ENCODE data around the gene ACOD1.
"Not testable (repeated sequence)": the region's sequence is repeated elsewhere in the genome, so short reads cannot be mapped to it uniquely, and the experiment has no call there.

Gene ACOD1

DNA sequence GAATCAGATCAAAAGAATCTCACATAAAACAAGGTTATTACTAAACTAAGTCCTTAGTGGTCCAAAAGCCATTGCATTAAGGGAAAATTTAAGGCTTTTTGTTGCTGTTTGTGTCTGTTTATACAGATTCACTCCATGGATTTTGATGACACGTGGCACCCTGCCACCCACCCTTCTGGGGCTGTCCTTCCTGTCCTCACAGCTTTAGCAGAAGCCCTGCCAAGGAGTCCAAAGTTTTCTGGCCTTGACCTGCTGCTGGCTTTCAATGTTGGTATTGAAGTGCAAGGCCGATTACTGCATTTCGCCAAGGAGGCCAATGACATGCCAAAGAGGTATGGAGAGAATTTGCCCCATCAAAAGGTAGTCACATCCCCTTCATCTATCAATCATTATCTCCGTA, 6.9 kb downstream of the ACOD1 start:
- DNase-seq = no peak

- no peak for DNase-seq
Measured at GRCh38 chr13:76955661-76956060, 7.3 kb downstream of the ACOD1 start.

- DNase-seq = no peak
Measured at GRCh38 chr13:76958841-76959432, 10.6 kb downstream of the ACOD1 start.

- not testable (repeated sequence) for DNase-seq
Measured at GRCh38 chr13:76959734-76960133, 11.4 kb downstream of the ACOD1 start.

DNA sequence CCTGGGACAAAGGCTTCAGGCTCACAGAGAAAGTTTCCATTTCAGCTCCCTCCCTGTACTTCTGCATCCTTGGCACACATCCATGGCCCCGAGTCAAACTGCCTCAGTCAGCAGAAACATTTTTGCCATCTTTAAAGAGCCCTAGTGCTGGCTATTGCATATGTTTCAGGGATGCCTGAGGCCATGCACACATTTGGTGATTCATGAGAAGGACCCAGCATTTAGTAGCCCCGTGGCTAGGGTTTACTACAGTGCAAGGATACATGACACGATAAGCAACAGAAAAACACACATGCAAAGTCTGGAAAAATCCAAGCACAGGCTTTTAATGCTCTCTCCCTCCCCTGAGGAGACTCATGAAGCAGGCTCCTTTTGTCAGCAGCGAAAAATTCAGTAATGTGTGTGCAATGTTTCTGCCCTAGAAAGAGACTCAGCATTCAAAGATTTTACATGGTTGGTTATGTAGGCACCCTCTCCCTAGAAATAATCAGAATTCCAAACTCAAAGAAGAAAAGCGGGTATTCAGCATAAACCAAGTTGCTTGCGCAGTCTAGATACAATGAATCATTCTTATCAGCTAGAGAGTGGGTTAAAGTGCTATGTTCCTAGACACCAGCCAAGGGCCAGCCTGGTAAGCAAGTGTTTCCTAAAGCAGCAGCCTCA, 17.6 kb downstream of the ACOD1 start:
- no peak for DNase-seq

- DNase-seq = no peak
Measured at GRCh38 chr13:76967031-76967430, 18.7 kb downstream of the ACOD1 start.

- no peak for DNase-seq
Measured at GRCh38 chr13:76968041-76968440, 19.7 kb downstream of the ACOD1 start.

DNA sequence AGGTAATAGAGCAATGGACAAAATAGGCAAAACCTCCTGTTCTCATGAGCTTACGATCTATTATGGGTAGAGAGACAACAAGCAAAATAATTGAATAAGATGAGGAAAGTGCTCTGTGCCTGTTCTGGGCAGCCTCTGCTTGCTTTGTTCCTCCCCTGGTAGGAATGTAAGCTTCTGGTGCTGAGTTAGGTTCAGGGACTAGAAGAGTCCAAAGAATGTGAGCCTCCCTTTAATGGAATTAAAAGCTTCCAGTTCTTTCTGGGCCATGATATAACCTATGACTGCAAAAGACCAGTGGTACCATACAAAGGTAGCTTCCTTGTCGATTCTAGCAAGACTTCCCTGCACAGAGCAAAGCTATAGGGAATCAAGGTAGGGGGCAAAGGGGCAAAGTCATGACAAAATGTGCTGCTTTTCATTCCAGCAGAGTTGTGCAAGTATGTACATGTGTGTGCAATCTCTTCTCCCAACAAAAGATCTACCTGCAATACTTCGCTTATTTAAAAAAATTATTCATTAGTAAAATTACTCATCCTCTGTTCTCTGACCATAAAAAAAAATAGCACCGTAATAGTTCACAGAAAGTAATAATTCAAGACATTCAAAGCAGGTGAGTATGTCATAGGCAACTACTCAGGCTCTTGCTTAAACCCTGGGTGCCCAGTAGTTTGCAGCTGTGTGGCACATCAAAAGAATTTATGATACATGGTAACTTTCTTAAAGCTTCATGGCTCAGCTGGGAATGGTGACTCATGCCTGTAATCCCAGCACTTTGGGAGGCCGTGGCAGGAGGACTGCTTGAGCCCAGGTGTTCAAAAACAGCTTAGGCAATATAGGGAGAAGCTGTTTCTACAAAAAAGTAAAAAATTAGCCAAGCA, 21.4 kb downstream of the ACOD1 start:
- DNase-seq = no peak

- no peak for DNase-seq
Measured at GRCh38 chr13:76971215-76971614, 22.9 kb downstream of the ACOD1 start.

DNA sequence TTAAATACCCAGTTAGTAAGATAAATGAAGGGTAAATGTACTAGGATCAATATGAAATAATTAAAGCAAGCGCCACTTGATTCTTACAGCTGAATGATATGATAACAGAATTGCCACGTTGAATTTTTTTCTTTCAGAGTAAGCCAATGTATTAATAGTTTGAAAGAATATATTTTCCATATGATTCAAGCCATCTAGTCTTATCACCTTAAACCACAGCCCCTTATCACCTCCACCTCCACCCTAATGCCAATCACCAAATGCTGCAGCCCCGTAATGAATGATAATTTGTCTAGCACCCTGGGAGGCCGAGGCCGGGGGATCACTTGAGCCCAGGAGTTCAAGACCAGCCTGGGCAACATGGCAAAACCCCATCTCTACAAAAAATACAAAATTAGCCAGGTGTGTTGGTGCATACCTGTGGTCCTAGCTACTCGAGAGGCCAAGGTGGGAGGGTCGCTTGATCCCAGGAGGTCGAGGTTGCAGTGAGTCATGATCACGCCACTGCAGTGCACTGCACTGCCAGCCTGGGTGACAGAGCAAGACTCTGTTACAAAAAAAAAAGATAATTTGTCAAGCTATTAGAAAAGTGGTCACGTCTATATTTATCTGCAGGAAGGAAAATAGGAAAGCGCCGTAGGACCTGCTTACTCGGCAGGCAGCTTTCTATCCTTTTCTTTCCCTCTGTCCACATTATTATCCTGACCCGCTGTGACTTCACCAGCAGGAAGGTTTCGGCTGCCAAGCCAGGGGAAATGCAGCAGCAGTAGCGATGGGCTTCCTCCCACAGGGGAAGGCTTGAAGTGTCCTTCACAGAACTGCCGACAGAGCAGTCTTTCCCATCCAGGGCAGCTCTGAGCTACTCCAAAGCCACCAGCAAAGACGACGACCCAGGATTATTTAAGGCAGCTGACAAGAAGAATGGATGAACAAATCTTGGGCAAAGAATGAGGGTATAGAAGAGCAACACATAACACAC, 23.8 kb downstream of the ACOD1 start:
- DNase-seq = no peak

DNA sequence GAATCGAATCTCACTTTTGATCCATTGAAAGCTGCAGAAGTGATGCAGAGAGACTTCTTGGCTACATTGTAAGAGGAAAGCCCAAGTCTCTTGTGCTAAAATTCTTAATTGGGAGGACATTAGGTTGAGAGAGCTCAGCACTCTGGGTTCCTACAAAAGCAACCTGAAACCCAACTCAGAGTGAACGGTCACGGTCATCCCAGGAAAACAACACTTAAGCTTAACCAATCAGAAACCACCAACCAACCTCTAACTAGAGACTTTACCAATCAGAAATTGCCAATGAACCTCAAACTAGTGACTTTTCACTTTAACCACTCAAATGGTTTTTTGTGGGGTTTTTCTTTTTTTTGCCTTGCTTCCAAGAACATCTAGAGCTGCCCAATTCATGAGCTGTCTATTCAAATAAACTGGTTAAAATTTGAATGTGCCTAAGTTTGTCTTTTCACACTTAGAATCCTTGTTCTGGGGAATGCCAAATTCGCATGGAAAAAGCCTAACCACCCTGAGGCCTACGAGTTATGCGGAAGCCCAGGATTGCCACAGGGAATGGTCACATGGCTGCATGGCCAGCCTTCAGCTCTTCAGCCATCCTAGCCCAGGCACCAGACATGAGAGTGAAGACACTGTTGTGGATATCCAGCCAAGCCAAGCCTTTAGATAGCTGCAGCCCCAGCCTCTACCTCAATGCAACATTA, 25.8 kb downstream of the ACOD1 start:
- DNase-seq = no peak

GRCh38 chr13:76974618-76974975, 26.3 kb downstream of the ACOD1 start:
- DNase-seq = no peak

- no peak for DNase-seq
Measured at GRCh38 chr13:76975863-76976262, 27.6 kb downstream of the ACOD1 start.

DNA sequence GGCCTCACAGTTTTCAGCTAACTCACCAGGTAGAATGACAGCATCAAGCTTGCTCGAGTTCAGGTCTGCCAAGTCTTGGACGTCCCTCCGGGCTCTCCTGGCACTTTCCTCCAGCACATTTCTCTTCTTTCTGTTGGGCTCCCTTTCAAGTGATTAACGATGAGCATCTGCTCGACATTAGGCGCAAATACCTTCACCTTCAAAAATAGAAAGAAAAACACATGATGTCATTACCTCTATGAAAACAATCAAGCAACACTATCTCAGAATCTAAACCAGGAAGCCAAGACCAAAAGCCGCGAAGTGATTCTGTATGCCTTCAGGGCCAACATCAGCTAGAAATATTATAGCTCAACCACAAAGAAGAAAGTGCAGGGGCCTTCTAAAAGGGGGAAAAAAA, 28.2 kb downstream of the ACOD1 start:
- peak; percentile 43 for DNase-seq

GRCh38 chr13:76976929-76977328, 28.6 kb downstream of the ACOD1 start:
- DNase-seq = no peak

- peak; percentile 84 for DNase-seq
Measured at GRCh38 chr13:76980075-76980718, 31.9 kb downstream of the ACOD1 start.

- no peak for DNase-seq
Measured at GRCh38 chr13:76982061-76982460, 33.8 kb downstream of the ACOD1 start.

GRCh38 chr13:76983676-76984075, 35.4 kb downstream of the ACOD1 start:
- DNase-seq = no peak

- peak; percentile 89 for DNase-seq
Measured at GRCh38 chr13:76991432-76991795, 43.1 kb downstream of the ACOD1 start.

- peak; percentile 96 for DNase-seq
Measured at GRCh38 chr13:76991796-76992547, 43.7 kb downstream of the ACOD1 start, which contains the start of gene CLN5. TSS of gene CLN5 (plus strand) at chr13:76992081. CDS start at chr13:76992099, 18 bp downstream.

GRCh38 chr13:76992548-76993001, 44.3 kb downstream of the ACOD1 start:
- DNase-seq = peak; percentile 33
